Uterus (tissue), 2 donors: ENCODE data around the gene RAB10.

Experiments used
- CTCF ChIP-seq, 4 experiments: fragments of 200-600 bp in 2 of 4; fragments of 450-650 bp in 2 of 4; sonication (generic) in 2 of 4; IDR thresholded peaks; one replicate each; pipeline ENCODE4 v1.5.1; 2016 to 2019; ENCODE audit warnings: antibody characterized with exemption in 4 of 4, mild to moderate bottlenecking in 2 of 4, moderate library complexity in 1 of 4
- POLR2A ChIP-seq, 2 donors: fragments of 450-650 bp; IDR thresholded peaks; one replicate each; pipeline ENCODE4 v1.6.1; 2016; ENCODE audit warnings: antibody characterized with exemption in 2 of 2, mild to moderate bottlenecking in 1 of 2, moderate library complexity in 1 of 2

DNA sequence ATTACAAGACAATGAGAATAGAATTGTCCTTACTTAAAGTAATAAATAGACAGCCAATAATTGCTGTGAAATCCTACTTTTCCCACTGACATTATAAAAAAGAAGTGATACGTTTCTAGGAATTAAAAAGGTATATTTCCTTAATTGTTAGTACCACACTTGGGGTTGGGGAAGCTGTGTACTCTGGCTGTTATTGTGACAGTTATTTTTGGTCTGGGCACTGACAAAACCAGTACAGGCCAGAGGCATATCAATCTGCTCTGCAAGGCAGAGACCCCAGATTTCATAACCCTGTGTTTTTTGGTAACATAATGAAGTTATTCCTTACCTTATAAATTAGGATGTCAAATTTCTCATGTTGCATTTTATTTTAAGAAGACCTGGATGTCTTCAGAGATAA is 66.5 kb downstream of the RAB10 start:
- no peak for TF ChIP-seq CTCF (IDR thresholded peaks at IDR 0.05)
- no peak for TF ChIP-seq POLR2A (IDR thresholded peaks at IDR 0.05)
